Fibroblast of lung (primary cell): ENCODE data around the gene PANX2.
A peak's percentile ranks its signal among the peaks of the same experiment; 100 is the strongest.

ENCODE experiments used
- EZH2 ChIP-seq: IDR thresholded peaks from 2 replicates; pipeline ENCODE4 v1.5.1; 2012; ENCODE audit warnings: low read length, control low read depth, mild to moderate bottlenecking; ENCODE audit errors: missing control alignments
- TF ChIP-seq, protein P1 (sequence below), 2 donors: IDR thresholded peaks in 1 of 2; conservative IDR thresholded peaks in 1 of 2; 1 replicate in 1 of 2; 2 replicates in 1 of 2; pipeline ENCODE4 v1.5.1; 2011 to 2012; ENCODE audit warnings: low read length in 2 of 2, control low read depth in 1 of 2, inconsistent platforms in 1 of 2, low read depth in 1 of 2, mild to moderate bottlenecking in 1 of 2

DNA sequence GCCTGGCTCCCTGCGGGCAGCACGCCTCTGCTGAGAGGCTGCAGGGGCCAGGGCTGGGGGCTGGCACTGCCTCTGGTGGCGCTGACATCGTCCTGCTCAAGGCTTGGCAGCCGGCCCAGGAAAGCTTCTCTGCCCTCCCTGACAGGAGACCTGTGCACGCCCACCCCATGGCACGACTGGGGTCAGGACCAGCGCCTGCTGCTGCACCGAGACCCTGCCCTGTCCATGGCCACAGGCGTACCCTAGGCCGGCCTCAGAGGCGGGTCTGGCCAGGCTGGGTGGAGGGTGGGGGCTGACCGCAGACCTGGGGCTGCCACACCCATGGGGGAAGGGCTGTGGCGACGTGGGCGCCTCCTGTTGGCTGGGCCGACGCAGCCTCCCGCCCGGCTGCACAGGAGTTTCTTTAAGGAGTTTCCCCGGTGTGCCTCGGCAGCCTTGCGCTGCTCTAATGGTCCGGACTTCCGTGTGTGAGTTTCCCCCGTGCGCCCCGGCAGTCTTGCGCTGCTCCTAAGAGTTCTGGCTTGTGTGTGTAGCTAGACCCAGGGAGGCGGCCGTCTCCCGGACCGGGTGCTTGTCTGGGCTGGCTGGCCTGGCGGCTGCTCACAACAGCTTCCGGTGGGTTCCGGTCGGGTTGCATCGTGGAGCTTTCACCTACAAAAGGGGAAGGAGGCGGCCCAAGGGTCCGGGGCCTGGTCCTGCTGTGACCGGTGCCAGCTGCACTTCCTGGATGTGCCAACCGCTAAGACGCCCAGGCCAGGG, 19.8 kb downstream of the PANX2 start:
- TF ChIP-seq, protein P1, sequence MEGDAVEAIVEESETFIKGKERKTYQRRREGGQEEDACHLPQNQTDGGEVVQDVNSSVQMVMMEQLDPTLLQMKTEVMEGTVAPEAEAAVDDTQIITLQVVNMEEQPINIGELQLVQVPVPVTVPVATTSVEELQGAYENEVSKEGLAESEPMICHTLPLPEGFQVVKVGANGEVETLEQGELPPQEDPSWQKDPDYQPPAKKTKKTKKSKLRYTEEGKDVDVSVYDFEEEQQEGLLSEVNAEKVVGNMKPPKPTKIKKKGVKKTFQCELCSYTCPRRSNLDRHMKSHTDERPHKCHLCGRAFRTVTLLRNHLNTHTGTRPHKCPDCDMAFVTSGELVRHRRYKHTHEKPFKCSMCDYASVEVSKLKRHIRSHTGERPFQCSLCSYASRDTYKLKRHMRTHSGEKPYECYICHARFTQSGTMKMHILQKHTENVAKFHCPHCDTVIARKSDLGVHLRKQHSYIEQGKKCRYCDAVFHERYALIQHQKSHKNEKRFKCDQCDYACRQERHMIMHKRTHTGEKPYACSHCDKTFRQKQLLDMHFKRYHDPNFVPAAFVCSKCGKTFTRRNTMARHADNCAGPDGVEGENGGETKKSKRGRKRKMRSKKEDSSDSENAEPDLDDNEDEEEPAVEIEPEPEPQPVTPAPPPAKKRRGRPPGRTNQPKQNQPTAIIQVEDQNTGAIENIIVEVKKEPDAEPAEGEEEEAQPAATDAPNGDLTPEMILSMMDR (conservative IDR thresholded peaks at IDR 0.05 in 1 of 2, IDR thresholded peaks at IDR 0.05 in 1 of 2; ENCODE audit: low read depth in 1 of 2, low read length in 2 of 2) = peak; percentile 35 to 42
- no peak for TF ChIP-seq EZH2
